CD4-positive, alpha-beta T cell treated with Interleukin-15 for 1 hour (primary cell): ENCODE data around the gene PACSIN2.
"Not testable (repeated sequence)": the region's sequence is repeated elsewhere in the genome, so short reads cannot be mapped to it uniquely, and the experiment has no call there.

Source experiments
- DNase-seq: peaks from one replicate; pipeline ENCODE4 v3.0.0-alpha.2; 2020

The PACSIN2 gene

GRCh38 chr22:43009444-43009843, 5.5 kb downstream of the PACSIN2 start:
- DNase-seq: no peak

- DNase-seq: no peak
These were observed 6.0 kb downstream of the PACSIN2 start for GRCh38 chr22:43008921-43009320.

- no peak for DNase-seq
These were observed 6.4 kb downstream of the PACSIN2 start for GRCh38 chr22:43008509-43008908.

GRCh38 chr22:43007519-43008102, 7.3 kb downstream of the PACSIN2 start:
- no peak for DNase-seq

GRCh38 chr22:43006753-43007152, 8.2 kb downstream of the PACSIN2 start:
- no peak for DNase-seq

DNA sequence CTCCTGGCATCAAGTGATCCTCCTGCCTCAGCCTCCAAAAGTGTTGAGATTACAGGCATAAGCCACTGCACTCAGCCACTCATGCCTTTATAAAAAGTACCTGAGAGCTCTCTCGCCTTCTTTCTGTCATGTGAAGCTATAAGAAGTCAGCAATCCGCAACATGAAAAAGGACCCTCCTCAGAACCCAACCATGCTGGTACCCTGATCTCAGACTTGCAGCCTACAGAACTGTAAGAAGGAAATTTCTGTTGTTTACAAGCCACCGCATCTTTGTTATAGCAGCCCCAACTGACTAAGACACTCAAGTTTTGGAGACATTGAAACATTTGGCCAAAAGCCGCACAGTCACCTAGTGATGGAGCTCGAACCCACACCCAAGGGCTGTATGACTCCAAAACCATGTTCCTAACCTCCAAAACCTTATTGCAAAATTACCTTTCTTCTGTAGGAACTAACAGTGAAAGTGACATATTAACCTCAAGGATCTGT, 8.9 kb downstream of the PACSIN2 start:
- no peak for DNase-seq

GRCh38 chr22:43005106-43005505, 9.8 kb downstream of the PACSIN2 start:
- no peak for DNase-seq

GRCh38 chr22:43004362-43005035, 10.4 kb downstream of the PACSIN2 start:
- no peak for DNase-seq

- DNase-seq: no peak
These were observed 12.8 kb downstream of the PACSIN2 start for GRCh38 chr22:43002202-43002586.

DNA sequence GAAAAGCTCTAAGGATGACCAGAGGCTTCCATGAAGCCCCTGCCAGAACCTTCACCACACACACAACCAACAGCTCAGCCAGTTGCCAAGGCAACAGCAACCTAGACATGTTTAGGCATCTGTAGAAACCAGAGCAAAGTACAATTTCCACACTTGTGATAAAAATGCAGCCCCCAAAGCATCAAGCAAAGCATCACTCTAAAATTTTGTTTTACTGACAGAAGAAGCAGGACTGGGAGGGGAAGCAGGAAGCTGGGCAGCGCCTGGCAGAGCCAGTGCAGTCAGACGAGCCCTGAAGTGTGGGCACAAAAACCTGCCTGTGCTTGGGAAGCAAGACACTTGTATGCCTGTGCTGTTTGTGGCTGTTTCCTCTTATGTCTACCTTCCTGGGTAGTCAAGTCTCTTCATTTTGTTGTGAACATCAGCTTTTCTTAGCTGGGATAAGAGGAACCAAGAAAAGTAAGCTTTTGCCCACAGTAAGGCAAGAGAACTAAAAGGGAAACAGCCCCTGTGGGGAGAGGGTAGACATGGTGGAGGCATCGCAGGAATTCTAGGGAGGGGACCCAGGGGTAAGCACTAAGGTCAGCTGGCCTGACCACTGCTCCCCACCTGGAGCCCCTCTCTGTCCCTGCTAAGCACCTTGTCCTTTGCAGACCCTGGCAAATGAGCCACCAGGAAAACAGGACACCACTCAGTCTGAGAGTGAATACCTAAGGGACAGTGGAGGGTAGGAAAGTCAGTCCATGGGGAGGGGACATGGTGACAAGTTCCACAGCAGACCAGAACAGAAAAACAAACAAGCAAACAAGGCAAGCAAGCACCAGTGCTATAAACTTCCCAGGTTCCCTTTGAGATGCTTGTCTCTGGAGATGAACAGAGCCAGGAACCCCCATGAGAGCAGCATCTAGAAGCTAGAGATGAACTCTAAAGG, 13.4 kb downstream of the PACSIN2 start:
- no peak for DNase-seq

DNA sequence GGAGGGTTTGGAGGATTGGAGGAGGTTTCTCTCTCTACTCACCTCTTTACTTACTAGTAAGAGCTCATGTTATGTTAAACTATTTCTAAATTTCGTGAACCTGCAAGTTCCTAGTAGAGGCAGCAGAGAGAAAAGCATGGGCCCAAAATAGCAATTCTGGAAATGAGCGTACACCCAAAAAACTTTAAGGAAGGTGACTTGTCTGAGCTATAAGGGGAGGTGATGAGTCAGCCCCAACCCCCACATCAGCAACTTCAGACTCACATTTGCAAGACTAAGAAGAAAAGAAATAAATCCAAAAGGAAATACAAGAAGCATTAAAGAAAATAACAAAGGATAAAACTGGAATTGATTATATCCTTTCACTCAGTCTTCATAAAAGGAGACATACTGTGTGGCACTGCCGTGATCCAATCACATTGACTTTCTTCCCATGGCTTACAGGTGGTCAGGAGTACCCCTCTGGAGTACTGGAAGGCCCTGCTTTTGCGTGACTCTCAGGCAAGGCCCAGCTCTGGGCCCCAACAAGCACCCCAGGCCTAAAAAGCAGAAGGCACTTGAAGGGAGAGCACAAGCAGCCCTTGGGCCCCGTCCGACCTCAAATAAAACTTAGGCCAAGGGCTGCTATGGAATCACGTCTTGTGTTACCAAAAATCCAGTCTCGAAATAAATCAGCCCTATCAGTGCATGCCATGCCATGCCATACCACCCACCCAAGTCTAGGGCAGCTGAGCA, 14.3 kb downstream of the PACSIN2 start:
- DNase-seq: no peak

GRCh38 chr22:42997582-42998090, 17.3 kb downstream of the PACSIN2 start:
- DNase-seq: no peak

GRCh38 chr22:42996646-42997365, 18.1 kb downstream of the PACSIN2 start:
- DNase-seq: no peak

- not testable (repeated sequence) for DNase-seq
These were observed 19.3 kb downstream of the PACSIN2 start for GRCh38 chr22:42995654-42996053.

- peak; percentile 53 for DNase-seq
These were observed 19.9 kb downstream of the PACSIN2 start for GRCh38 chr22:42994917-42995562.

DNA sequence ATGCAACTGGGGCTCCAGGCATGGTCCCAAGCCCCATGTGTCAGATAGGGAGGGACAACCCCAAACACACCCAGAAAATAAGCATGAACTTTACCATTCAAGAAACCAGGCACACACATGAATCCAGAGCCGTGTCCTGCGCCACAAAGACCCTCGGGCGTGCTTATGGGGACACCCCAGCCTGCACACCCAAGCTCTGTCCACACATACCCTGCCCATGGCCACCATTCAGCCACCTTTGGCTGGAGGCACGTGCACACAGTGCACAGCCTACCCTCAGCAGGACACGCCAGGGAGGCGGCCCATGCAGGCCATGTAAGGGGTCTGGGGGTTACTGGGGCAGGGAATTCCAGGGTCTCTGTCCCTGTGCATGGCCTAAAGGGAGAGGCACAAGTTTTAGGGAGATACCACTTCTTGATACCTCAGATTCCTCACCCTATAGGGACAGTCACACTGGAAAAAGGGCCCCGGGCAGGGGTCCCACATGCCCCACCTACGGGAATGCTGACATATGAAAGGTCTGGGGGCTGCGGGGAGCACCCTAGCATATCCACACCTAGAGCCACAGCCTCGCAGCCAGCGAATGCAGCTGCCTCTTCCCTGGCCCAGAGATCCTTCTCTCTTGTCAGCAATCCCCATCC, 20.6 kb downstream of the PACSIN2 start:
- no peak for DNase-seq

- no peak for DNase-seq
These were observed 21.2 kb downstream of the PACSIN2 start for GRCh38 chr22:42993651-42994275.

GRCh38 chr22:42992886-42993479, 22.0 kb downstream of the PACSIN2 start:
- DNase-seq: no peak

- DNase-seq: no peak
These were observed 22.9 kb downstream of the PACSIN2 start for GRCh38 chr22:42992092-42992491.
